Skeletal muscle tissue (tissue), 4 donors: ENCODE measurements around the gene FARS2. TPM values are rescaled to one million over a fixed set of nuclear protein-coding genes. Genes with fewer than 3 reads are reported as not detected.

Experiments used
- H3K27ac ChIP-seq: one replicate; pipeline ENCODE4 v1.7.0; 2013; ENCODE audit warnings: mild to moderate bottlenecking, low read depth, low read length, inconsistent platforms
- H3K27me3 ChIP-seq, 3 donors: one replicate each; pipeline ENCODE4 v1.7.0; 2013; ENCODE audit warnings: low read length in 3 of 3; ENCODE audit not compliant: control insufficient read depth in 3 of 3, insufficient read depth in 3 of 3
- H3K36me3 ChIP-seq, 3 donors: one replicate each; pipeline ENCODE4 v1.7.0; 2013; ENCODE audit warnings: low read length in 3 of 3; ENCODE audit not compliant: control insufficient read depth in 3 of 3, insufficient read depth in 3 of 3
- H3K4me1 ChIP-seq, 3 donors: one replicate each; pipeline ENCODE4 v1.7.0; 2013; ENCODE audit warnings: low read length in 3 of 3, mild to moderate bottlenecking in 3 of 3; ENCODE audit not compliant: control insufficient read depth in 3 of 3, insufficient read depth in 3 of 3
- H3K4me3 ChIP-seq, 3 donors: one replicate each; pipeline ENCODE4 v1.7.0; 2013; ENCODE audit warnings: low read length in 3 of 3
- H3K9ac ChIP-seq, 3 donors: one replicate each; pipeline ENCODE4 v1.7.0; 2013; ENCODE audit warnings: low read length in 3 of 3, mild to moderate bottlenecking in 3 of 3, moderate library complexity in 2 of 3, low read depth in 1 of 3
- H3K9me3 ChIP-seq, 3 donors: one replicate each; pipeline ENCODE4 v1.7.0; 2013; ENCODE audit warnings: low read length in 3 of 3; ENCODE audit not compliant: control insufficient read depth in 3 of 3
- total RNA-seq: library from RNA; depleted of rRNA; stranded (reverse); fragments of >200 nt; gene quantifications from one replicate; pipeline ENCODE4 v1.2.3, GENCODE V29; 2014
- donor health status: Osteomylitis.

The FARS2 gene
- total RNA-seq, 1 donor from 2014 or later, result 27.7 TPM

- no peak overlapping the region for H3K27ac ChIP-seq
- no peaks in the 10 kb centered on the region for H3K27me3 ChIP-seq
- peaks cover 0 to 5% (median 0%) of the 10 kb centered on the region in 3 donors for H3K4me1 ChIP-seq
- no peaks in the 10 kb centered on the region for H3K36me3 ChIP-seq
- no peak overlapping the region for H3K9ac ChIP-seq
- H3K9me3 ChIP-seq, result no peaks in the 10 kb centered on the region
- H3K4me3 ChIP-seq, result no peak overlapping the region
These were observed 511.3 kb downstream of the FARS2 start for GRCh38 chr6:5772408-5773120.

DNA sequence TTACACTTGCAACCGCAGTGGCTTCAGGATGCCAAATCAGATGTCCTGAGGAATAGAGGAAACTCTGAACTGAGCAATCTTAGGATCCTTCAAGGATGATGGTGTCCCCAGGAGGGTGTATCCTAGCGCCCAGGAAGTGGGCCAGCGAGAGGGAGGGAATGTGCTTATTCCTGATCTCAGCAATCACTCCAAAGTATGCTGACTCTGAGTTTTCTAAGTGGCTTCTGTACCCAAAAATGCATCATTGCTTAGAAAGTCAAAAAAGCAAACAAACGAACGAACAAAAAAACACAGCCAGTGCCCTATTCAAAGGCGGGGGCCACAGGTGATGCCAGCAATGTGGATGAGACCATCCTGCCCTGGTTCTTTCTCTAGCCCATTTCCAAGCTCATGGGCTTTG lies 514.8 kb downstream of the FARS2 start:
- no peaks in the 10 kb centered on the region for H3K27me3 ChIP-seq
- H3K36me3 ChIP-seq, result no peaks in the 10 kb centered on the region
- no peaks in the 10 kb centered on the region for H3K9me3 ChIP-seq
- H3K4me3 ChIP-seq, result no peak overlapping the region
- H3K9ac ChIP-seq, result no peak overlapping the region
- H3K4me1 ChIP-seq, result peaks cover 0 to 5% (median 0%) of the 10 kb centered on the region in 3 donors
- H3K27ac ChIP-seq, result no peak overlapping the region

DNA sequence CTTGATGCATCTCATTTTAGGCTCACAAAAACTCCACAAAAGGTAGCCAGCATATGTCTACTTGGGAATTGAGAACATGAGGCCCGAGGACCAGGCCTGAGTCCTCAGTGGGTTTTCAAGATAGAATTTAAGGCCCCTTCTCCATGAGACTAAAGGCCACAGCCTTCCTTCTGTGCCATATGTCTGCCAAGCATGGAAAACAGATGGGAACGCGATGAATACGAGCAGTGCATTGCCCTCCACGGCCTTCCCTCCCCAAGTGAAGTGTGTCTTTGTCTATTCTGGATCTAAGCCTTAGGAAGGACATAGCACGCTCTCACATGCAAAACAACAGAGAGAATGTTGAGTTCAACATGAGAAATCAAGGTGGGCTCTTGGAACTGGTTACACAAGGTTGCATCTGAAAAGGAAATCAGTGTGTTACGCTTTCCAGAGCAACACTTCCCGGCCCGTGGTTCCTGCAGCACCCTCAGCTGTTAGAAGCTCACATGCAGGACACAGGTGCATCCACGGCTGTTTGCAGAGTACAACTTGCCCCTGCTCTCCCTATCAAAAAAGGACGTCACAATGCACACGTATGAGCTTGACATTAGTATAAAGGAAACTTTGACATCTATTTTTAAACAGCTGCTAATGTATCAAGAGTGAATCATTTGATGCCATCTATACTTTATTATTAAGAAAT lies 515.5 kb downstream of the FARS2 start:
- no peak overlapping the region for H3K27ac ChIP-seq
- H3K9me3 ChIP-seq, result no peaks in the 10 kb centered on the region
- no peaks in the 10 kb centered on the region for H3K27me3 ChIP-seq
- no peaks in the 10 kb centered on the region for H3K36me3 ChIP-seq
- no peak overlapping the region for H3K4me3 ChIP-seq
- peaks cover 0 to 3% (median 0%) of the 10 kb centered on the region in 3 donors for H3K4me1 ChIP-seq
- no peak overlapping the region for H3K9ac ChIP-seq

- Histone ChIP-seq H3K36me3 (no peaks in the 10 kb centered on the region), H3K27me3 (no peaks in the 10 kb centered on the region), H3K9ac (no peak overlapping the region), H3K4me1 (peaks cover 0 to 14% (median 10%) of the 10 kb centered on the region in 3 donors), H3K9me3 (no peaks in the 10 kb centered on the region), H3K4me3 (no peak overlapping the region), H3K27ac (no peak overlapping the region)
These were observed 517.1 kb downstream of the FARS2 start for GRCh38 chr6:5778317-5778857.

- Histone ChIP-seq H3K9me3 (no peaks in the 10 kb centered on the region), H3K36me3 (no peaks in the 10 kb centered on the region), H3K27ac (no peak overlapping the region), H3K27me3 (no peaks in the 10 kb centered on the region), H3K9ac (no peak overlapping the region), H3K4me3 (no peak overlapping the region), H3K4me1 (peaks cover 0 to 18% (median 10%) of the 10 kb centered on the region in 3 donors)
These were observed 517.6 kb downstream of the FARS2 start for GRCh38 chr6:5778906-5779305.

GRCh38 chr6:5781019-5781418 lies 519.7 kb downstream of the FARS2 start:
- Histone ChIP-seq H3K36me3 (no peaks in the 10 kb centered on the region), H3K27ac (no peak overlapping the region), H3K4me3 (no peak overlapping the region), H3K27me3 (no peaks in the 10 kb centered on the region), H3K9ac (no peak overlapping the region), H3K4me1 (peaks cover 0 to 18% (median 10%) of the 10 kb centered on the region in 3 donors), H3K9me3 (no peaks in the 10 kb centered on the region)

- Histone ChIP-seq H3K9me3 (no peaks in the 10 kb centered on the region), H3K4me3 (no peak overlapping the region), H3K36me3 (no peaks in the 10 kb centered on the region), H3K27ac (no peak overlapping the region), H3K9ac (no peak overlapping the region), H3K27me3 (no peaks in the 10 kb centered on the region), H3K4me1 (peaks cover 0 to 18% (median 10%) of the 10 kb centered on the region in 3 donors)
These were observed 520.7 kb downstream of the FARS2 start for GRCh38 chr6:5781966-5782556.

GRCh38 chr6:5782783-5783547 lies 521.7 kb downstream of the FARS2 start:
- H3K27ac ChIP-seq, result peak overlapping the region; percentile 65
- H3K9ac ChIP-seq, result peak overlapping the region in 2 of 3 donors; percentile 4 to 78
- no peaks in the 10 kb centered on the region for H3K36me3 ChIP-seq
- H3K4me1 ChIP-seq, result peaks cover 0 to 18% (median 10%) of the 10 kb centered on the region in 3 donors
- no peaks in the 10 kb centered on the region for H3K9me3 ChIP-seq
- H3K4me3 ChIP-seq, result peak overlapping the region in 2 of 3 donors; percentile 2 to 35
- H3K27me3 ChIP-seq, result no peaks in the 10 kb centered on the region

DNA sequence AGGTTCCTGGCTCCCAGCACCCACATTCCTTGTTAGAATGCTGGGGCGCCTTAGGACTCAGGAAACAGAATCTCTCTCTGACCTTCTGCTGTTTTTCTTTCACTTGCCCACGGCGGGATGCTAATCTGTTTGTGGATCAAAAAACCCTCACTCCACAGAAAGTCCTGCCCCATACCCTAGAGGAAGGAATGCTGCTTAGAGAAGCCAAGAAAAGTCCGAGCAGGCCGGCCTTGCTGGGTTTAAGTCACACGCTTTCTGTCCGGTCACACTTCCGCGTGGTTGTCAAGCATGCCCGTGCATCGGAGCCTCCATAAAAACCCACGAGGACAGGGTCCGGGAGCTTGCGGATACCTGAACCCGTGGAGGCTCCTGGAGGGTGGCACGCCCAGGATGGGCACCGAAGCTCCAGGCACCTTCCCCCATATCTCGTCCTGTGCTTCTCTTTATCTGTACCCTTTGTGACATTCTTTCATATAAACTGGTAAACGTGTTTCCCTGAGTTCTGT lies 522.3 kb downstream of the FARS2 start:
- H3K27me3 ChIP-seq, result no peaks in the 10 kb centered on the region
- no peaks in the 10 kb centered on the region for H3K9me3 ChIP-seq
- H3K27ac ChIP-seq, result no peak overlapping the region
- H3K36me3 ChIP-seq, result no peaks in the 10 kb centered on the region
- peaks cover 0 to 18% (median 10%) of the 10 kb centered on the region in 3 donors for H3K4me1 ChIP-seq
- H3K4me3 ChIP-seq, result no peak overlapping the region
- H3K9ac ChIP-seq, result no peak overlapping the region
